Ecto neural progenitor cell (in vitro differentiated cells): ENCODE measurements around the gene SPOP.
"Not testable (repeated sequence)": the region's sequence is repeated elsewhere in the genome, so short reads cannot be mapped to it uniquely, and the experiment has no call there.

Experiments used
- DNase-seq: peaks from one replicate; pipeline ENCODE4 v3.0.0-alpha.2; 2018; ENCODE audit warnings: low spot score

Gene SPOP

DNA sequence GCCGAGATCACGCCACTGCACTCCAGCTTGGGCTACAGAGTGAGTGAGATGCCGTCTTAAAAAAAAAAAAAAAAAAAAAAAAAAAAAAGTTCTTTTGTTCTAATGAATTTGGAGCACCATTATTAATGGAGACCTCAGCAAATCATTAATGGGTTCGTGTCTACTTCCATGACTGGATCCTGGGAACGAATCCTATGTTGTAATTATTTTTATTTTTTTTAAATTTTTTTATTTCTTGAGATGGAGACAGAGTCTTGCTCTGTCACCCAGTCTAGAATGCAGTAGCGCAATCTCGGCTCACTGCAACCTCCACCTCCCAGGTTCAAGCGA, 30.7 kb downstream of the SPOP start:
- DNase-seq, result no peak

DNA sequence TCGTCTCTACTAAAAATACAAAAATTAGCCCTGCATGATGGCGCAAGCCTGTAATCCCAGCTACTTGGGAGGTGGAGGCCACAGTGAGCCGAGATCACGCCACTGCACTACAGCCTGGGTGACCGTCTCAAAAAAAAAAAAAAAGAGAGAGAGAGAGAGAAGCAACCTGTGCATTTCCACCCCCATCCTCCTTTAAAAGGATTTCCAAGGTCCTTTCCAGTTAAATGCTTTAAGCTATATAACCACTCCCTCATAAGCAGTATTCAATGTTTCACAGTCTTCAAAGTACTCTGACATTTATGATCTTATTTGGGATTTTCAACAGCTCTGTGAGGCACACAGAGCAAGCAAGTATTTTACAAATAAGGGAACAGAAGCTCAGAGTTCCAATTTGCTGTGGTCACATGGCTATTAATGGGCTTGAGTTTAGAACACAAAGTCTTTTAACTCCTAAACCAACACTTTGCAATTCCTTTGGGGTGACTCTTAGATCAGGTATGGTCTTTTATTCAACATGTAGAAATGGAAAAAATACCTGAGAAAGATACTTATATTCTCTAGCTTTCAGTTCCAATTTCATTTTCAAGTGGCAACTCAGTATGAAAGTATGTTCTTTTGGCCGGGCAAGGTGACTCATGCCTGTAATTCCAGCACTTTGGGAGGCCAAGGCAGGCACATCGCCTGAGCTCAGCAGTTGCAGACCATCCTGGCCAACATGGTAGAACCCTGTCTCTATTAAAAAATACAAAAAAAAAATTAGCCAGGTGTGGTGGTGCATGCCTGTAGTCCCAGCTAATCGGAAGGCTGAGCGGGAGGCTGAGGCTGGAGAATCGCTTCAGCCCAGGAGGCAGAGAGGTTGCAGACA, 31.3 kb downstream of the SPOP start:
- no peak for DNase-seq

DNA sequence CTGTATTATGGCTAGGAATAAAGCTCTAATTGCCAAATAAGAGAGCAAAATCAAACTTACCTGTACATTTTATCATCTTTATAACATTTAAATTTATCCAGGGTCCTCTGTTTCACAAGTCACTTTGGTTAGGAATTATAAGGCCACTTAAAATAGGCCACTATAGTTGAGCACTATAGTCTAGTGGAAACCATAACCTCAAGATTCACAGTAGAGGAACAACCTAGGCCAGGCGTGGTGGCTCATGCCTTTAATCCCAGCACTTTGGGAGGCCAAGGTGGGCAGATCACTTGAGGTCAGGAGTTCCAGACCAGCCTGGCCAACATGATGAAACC, 31.9 kb downstream of the SPOP start:
- DNase-seq, result not testable (repeated sequence)

DNA sequence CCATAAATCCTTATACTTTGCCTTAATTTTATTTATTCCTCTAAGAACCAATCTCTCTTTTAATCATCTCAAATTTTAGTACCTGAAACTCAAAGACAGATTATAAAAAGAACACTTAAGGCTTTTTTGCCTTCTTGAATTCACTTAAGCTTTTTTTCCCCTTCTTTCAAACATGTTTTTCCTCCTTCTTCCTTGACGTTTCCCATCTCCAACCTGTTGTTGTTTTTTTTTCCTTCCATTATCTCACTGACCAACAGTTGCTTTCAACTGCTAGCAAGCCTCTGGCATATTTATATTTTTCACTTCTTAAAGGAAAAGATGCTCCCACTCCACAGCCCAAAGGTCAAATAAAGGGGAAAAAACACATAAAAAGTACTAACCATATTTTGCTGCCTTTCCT, 32.2 kb downstream of the SPOP start:
- no peak for DNase-seq

DNA sequence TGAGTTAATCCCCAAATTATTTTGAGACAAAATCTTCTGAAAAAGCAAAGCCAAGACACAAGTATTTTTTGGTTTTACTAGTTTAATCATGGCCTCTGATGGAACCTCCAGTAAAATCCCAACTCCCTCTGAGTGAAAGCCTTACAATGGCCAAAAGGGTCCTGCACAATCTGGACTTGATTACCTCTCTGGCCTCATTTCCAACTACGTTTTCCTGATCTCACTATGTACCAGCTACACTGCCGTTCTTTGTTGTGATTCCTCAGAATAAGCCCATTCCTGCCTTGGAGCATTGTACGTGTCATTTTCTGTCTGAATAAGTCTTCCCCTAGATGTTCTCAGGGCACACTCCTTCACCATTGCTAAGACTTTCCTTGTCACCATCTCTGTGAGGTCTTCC, 37.3 kb downstream of the SPOP start:
- no peak for DNase-seq

DNA sequence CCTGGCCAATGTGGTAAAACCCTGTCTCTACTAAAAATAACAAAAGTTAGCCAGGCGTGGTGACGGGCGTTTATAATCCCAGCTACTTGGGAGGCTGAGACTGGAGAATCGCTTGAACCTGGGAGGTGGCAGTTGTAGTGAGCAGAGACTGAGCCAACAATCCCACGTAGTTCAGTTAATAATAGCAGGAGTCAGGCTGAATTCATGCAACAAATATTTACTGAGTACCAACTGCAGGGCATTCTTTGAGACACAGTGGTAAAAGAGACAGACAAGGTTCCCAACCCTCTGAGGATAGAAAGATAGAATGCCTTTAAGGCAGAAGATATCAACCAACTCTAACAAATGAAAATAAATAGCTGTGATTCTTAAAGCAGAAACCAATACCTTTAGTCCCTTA, 39.1 kb downstream of the SPOP start:
- no peak for DNase-seq

DNA sequence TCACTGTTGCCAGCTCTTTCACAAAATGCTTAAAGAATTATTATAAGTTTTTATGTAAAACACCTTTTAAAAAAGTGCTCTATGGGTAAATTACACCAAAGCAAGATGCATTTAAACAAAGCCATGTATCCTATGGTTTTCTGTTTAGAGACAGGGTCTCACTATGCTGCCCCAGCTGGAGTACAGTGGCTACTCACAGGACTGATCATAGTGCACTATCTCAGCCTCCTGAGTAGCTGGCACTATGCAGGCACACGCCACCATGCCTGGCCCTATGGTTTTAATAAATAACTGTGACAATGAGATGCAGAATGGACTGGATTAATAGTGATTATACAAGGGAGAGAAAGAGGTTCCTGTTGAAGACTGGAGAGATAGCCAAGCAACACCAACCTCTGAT, 40.2 kb downstream of the SPOP start:
- no peak for DNase-seq

DNA sequence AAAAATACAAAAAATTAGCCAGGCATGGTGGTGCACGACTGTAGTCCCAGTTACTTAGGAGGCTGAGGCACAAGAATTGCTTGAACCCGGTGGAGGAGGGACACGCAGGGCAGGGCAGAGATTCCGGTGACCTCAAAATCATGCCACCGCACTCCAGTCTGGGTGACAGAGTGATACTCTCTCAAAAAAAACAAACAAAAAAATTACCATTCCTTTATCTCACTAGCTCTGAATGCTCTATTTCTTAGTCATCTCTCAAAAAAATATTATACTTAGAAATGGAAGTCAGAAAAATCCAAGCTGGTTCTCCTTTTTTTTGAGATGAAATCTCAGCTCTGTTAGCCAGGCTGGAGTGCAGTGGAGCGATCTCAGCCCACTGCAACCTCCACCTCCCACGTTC, 40.8 kb downstream of the SPOP start:
- no peak for DNase-seq

DNA sequence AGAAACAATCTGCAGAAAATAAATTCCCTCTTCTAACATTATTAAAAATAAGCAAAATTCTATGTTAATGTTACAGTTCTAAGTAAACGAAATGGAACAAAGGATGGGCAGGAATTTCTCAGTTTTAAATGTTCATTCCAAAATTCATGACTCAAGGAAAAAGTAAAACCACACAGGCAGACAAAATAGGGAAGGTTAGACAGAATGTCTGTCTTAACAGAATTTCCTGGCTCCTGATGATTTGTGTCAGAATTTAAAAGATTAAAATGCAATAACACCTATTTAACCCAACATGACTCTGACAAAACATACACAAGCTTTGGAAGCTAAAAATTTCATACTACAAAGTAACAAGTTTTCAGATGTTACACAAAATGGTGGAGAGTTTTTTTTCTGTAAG, 42.8 kb downstream of the SPOP start:
- DNase-seq, result no peak

DNA sequence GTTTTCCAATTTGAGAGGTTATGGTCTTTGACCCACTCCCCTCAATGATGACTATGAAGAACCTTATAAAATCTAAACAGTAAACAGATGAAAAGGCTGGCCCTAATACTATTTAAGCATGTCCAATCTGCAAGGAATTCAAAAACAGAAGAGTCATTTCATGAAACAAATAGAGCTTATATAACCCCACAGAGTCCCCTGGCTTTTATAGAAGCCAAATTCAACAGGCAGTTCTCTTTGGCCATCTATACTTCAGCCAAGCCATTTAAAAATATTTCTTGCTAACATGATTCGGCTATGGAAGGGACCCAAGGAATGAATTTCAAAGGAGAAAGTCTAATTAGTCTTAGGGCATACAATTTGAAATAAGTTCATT, 43.4 kb downstream of the SPOP start:
- DNase-seq, result no peak

DNA sequence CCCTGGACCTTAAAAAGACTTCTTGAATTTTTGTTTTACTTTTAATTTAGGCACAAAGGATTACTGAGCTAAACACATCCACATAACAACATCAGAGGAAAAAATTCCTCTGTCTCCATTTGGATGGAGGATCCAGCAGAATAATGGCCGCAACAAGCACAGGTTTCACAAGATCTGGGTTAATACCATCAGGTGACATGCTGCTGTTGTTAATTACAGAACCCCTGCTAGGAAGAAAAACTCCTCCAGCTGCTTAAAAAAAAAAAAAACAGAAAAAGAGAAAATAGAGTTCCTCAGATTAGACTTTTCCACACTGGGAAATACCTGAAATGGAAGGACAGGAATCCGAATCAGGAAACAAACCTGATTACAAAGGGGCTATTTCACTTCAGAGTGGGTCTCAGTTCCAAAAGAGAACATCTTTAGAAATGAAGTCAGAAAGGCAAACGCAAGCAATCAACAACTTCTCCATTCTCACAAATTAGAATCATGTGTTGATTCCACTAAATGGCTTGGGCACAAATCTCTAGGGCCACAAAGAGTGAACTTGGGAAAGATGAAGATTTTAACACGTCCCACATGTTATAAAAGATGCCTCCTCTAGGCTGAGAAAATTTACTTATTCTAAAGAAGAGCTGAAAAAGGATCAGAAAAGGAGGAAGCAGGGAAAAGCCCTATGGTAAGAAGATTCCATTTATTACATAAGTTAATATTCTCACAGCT, 44.0 kb downstream of the SPOP start:
- no peak for DNase-seq

DNA sequence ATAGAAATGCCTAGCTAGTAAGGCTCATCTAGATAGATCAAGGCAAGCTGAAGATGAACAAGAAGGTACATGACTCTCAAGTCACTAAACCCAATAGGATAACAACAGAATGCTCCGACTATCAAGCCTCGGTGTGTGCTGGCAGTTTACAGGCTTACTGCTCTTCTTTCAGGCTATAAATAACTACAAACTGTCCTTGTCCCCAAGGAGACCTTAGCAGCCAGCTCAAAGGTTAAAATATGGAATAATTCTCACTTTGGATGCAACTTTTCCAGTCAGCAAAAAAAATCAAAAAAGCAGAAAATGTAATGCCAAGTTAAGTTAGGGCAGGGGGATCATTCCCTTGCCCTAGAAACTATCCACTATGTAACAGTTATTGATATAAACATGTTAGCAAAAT, 44.6 kb downstream of the SPOP start:
- no peak for DNase-seq

DNA sequence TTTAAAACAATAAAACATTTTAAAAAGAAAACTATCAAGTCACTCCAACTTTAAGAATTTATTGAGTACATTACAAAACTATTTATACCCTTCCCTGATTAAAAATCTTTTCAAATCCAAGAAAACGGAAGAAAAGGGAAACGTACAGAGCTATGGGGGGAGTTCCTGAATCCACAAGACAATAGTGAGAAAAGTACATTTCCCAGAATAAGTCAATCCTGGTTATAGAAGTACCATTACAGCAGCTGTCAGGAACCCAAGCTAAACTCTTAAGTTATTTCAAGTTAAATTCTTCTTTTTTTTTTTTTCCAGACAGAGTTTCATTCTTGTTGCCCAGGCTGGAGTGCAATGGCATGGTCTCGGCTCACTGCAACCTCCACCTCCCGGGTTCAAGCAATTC, 45.7 kb downstream of the SPOP start:
- no peak for DNase-seq

DNA sequence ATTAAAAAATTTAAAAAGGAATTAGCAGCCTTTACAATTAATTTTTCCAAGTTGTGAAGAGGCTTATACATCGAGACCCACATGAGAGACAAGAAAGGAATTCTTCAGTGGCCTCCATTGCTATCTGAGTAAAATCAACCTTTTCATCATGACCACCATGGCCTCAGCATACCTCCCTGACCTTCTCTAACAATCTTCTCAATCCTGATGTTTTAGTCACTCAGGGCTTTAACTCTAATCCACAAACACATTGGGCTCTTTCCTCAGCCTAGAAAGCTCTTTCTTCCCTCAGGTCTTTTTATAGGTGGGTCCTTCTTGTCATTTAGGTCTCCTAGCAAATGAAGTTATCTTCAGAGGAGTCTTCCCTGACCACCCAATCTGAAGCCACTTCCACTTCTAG, 46.4 kb downstream of the SPOP start:
- no peak for DNase-seq

DNA sequence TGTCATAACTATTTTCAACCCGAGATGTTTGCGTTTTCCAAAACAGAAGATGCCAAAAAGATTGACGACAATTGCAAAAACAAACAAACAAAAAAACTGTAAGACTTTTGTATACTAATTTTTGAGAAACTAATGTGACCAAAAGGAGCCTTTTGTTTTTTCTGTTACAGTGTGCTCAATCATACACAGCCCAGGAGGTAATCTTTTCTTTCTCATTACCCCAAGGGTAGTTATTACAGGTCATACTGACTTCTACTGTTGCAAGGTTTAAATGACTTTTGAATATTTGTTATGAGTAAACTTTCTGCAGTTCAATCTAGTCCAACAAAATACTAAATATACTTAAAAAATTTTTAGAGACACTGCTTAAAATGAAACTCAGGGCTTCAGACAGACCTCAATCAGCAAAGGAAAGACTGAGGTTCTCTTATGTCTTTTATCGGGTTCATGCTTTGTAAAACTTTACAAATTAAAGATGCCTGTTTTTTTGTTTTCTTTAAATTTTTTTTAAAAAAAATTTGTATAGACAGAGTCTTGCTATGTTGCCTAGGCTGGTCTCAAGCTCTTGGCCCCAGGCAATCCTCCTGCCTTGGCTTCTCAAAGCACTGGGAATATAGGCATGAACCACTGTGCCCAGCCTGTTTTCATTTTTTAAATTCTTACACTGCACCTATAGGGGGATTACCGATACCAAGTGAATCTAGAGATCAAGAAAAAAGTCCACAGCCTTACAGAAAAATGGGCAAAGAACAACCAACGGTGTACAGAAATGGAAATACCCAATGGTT, 47.6 kb downstream of the SPOP start:
- DNase-seq, result no peak

DNA sequence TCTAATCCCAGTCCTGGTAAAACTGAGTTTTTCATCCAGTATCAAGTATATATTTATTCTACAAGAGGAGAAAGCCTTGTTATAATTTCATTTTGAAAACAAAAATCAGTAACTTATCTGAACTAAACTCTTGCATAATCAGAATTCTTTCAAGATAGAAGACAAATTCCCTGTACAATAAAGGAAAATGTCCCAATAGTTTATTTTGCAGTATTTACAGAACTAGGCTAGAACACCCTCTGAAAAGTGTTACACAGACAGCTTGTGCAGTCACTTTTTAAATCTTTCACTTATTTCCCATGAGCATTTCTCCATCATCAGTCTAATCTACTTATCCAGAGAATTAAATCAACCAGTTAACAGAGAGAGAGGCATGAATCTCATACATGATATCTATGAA, 48.5 kb downstream of the SPOP start:
- no peak for DNase-seq

DNA sequence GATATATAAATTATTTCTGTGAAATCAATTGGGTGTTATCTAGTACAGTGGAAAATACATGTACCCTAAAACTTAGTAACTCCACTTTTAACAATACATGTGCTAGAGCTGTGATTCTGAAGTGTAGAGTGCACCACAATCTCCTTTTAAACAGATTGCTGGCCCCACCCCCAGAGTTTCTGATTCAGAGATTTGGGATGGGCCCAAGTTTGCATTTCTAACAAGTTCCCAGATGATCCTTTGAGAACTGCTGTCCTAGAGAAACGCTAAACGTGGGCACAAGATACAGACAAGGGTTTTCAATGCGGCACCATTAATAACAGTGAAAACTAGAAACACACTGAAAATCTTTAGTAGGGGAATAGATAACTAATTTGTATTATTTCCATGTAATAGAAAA, 53.0 kb downstream of the SPOP start:
- no peak for DNase-seq

DNA sequence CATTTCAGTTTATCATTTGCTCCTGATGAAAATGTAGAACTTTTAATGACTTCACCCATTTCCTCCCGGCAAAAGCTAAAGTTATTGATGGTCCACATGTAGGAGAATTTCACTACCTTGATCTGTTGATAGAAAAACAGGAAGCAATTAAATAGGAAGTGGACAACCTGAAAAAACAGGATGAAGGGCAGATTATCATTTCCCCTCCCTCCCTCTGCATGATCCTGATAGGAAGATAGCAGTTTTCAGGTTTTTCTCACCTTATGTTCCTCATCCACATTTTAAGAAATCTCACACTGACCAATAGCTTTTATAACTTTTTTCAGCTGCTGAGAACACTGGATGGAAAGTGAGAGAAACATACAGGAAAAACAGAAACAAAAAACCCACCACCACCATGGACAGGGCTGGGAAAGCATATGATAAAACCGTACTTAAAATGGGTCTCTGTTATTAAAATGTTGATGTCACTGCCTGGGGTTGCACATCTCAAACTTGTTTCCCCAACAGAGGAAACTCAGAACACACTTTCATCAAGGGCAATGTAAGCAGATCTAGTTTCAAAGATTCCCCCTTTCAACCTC, 55.9 kb downstream of the SPOP start:
- DNase-seq, result no peak

DNA sequence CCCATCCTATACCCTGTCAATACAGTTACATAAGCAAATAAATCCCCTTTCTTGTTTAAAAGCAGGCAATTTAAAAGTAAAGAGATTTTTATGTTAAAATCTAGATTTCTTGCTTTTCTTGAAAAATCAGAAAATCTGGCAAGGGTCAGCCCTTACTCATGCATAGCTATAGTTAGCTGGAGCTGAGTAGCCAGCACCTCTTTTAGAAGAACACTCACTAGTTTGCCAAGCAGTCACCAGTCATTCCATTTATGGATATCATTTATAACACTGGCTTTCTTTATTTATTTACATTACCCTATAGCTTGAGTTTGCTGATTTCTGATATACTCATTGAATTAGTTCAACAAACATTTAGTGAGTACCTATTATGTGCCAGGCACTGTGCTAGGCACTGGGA, 56.5 kb downstream of the SPOP start:
- no peak for DNase-seq

DNA sequence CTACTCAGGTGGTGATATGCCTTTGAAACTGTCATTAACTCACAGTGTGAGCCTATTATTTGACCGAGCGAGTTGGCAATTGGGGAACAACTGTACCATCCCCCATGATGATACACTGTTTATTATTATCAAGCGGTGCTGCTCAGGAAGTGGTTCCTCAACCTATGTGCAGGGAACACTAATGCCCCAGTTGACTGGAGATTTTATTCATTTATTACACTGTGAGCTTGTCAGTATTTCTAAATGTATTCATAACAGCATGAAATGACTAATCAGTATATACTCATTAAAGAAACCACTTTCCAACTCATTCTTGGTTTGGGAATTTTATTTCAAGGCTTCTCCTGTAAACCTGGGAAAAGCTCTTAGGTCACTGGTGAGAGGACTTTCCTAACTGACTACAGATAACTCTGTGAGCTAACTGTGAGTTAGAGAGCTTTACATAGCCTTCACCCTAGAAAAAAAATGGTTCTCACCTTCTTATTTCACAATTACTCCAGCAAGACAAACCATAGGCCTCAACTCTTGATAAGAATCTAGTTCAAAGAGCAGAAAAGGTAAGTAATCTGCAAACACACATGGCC, 59.8 kb downstream of the SPOP start:
- DNase-seq, result no peak

DNA sequence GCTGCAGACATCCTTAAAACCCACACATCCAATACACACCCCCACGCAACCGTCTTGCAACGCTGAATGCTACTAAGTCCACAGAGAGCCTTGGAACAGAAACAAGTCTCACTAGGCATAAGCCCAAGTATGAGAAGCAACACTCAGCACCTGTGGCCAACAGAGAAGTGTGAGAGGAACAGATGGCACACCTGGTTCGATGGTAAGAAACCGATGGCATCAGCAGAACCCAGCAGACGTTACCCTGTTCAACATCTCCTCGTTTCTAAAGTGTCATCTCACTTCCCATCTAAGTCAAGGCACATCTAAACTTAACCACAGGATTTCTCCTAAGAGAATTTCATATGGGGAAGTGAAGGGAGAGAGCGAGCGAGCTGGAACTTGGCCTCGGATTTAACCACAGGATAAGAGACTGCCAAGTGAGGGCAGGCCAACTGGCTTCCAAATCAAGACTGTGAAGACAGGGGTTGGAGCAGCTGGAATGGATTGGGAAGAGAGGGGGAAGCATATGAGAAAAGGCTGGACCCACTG, 61.2 kb downstream of the SPOP start:
- DNase-seq, result no peak

DNA sequence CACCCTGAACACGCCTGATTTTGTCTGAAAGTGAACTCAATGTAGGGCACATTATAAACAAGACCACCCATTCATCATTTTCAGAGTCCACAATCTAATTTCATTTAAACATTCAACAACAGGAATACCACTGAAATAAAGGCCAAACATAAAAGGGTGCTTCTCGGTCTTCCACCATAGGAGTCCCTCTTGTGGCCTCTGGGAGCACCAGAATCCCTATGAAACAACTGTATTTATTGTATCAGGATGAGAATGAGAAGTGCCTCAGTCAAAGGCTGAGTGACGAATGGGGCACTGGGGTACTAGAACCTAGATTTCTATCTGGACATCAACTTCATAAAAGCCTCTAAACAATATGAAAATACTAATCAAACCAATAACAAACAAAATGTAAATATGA, 61.8 kb downstream of the SPOP start:
- DNase-seq, result no peak
